A549 (cell line): ENCODE data around the gene LEUTX. TPM values are rescaled to one million over a fixed set of nuclear protein-coding genes. Genes with fewer than 3 reads are reported as not detected.

ENCODE experiments used
- ATAC-seq, 2 experiments: fragments of 200-7000 bp in 1 of 2; fragments of >200 bp in 1 of 2; cut with Nextera tagmentation in 1 of 2; cut with Tn5 transposase in 1 of 2; 3 replicates each; pipeline versions ENCODE4 v1.8.0 to v1.9.1; 2018 to 2020; ENCODE audit warnings: mild to moderate bottlenecking in 1 of 2, moderate library complexity in 1 of 2
- CTCF ChIA-PET: fragments of 300-600 bp; sonication (Branson Sonifier 250); formaldehyde crosslinking; extraction: SDS; loops from one replicate; lab custom pipeline; 2021; ENCODE audit warnings: antibody characterized with exemption, inconsistent platforms; lab: Yijun Ruan, JAX
- POLR2A ChIA-PET: fragments of 350-600 bp; formaldehyde crosslinking; extraction: SDS; loops from one replicate; lab custom pipeline; 2021; ENCODE audit warnings: antibody characterized with exemption, inconsistent platforms; lab: Yijun Ruan, JAX
- DNase-seq, 2 experiments: peaks; one replicate each; pipeline versions ENCODE4 v3.0.0 to v3.0.0-alpha.2; 2011 to 2016; ENCODE audit warnings: low read depth in 1 of 2, low spot score in 1 of 2
- FAIRE-seq: peaks from 2 replicates; lab custom pipeline; 2011; peaks lifted over from hg19 to GRCh38; lab: Jason Lieb, UNC
- H3K27ac ChIP-seq, 2 experiments: fragments of >200 bp; sonication (Bioruptor Twin); formaldehyde crosslinking; 3 replicates each; pipeline ENCODE4 v1.5.1; 2016 to 2017
- H3K4me1 ChIP-seq: fragments of >200 bp; sonication (Bioruptor Twin); formaldehyde crosslinking; 3 replicates; pipeline ENCODE4 v1.6.1; 2016
- H3K4me2 ChIP-seq: fragments of >200 bp; sonication (Bioruptor Twin); formaldehyde crosslinking; 3 replicates; pipeline ENCODE4 v1.6.1; 2016
- H3K4me3 ChIP-seq: fragments of >200 bp; sonication (Bioruptor Twin); formaldehyde crosslinking; 3 replicates; pipeline ENCODE4 v1.5.1; 2016
- H3K9me3 ChIP-seq: fragments of >200 bp; sonication (Bioruptor Twin); formaldehyde crosslinking; 3 replicates; pipeline ENCODE4 v1.6.1; 2016
- CBX2 ChIP-seq: fragments of 200-600 bp; sonication (generic); IDR thresholded peaks from 2 replicates; pipeline ENCODE4 v1.6.1; 2016; ENCODE audit warnings: low read depth, mild to moderate bottlenecking, borderline replicate concordance
- CEBPB ChIP-seq, 2 experiments: fragments of >200 bp in 1 of 2; sonication (Bioruptor Twin) in 1 of 2; formaldehyde crosslinking in 1 of 2; IDR thresholded peaks; 2 replicates each; pipeline ENCODE4 v1.6.1; 2012 to 2016
- EP300 ChIP-seq, 2 experiments: fragments of >200 bp; sonication (Bioruptor Twin); formaldehyde crosslinking; IDR thresholded peaks; 2 replicates in 1 of 2; 3 replicates in 1 of 2; pipeline ENCODE4 v1.6.1; 2016 to 2017
- HEYL ChIP-seq: fragments of 250-450 bp; sonication (Bioruptor Pico); IDR thresholded peaks from 2 replicates; pipeline ENCODE4 v1.8.0; 2021; ENCODE audit warnings: mild to moderate bottlenecking, moderate library complexity
- HOXB13 ChIP-seq: fragments of 250-450 bp; sonication (Bioruptor Pico); IDR thresholded peaks from 2 replicates; pipeline ENCODE4 v1.5.0; 2020; ENCODE audit warnings: low read depth, mild to moderate bottlenecking, moderate library complexity
- KDM5A ChIP-seq: fragments of 200-600 bp; sonication (generic); IDR thresholded peaks from 2 replicates; pipeline ENCODE4 v1.6.1; 2016; ENCODE audit warnings: antibody characterized with exemption, mild to moderate bottlenecking
- MAFK ChIP-seq: fragments of 450-650 bp; IDR thresholded peaks from 2 replicates; pipeline ENCODE4 v1.6.1; 2014; ENCODE audit not compliant: partially characterized antibody
- NPAS2 ChIP-seq: fragments of 250-450 bp; sonication (Bioruptor Pico); IDR thresholded peaks from 2 replicates; pipeline ENCODE4 v1.8.0; 2022; ENCODE audit warnings: mild to moderate bottlenecking, moderate library complexity, borderline replicate concordance
- POLR2A ChIP-seq: IDR thresholded peaks from 2 replicates; pipeline ENCODE4 v1.6.1; 2012; ENCODE audit warnings: mild to moderate bottlenecking, low read length
- POLR2AphosphoS2 ChIP-seq: conservative IDR thresholded peaks from 2 replicates; pipeline ENCODE4 v1.6.1; 2012; ENCODE audit warnings: low read length, improper control_type of control experiment, inconsistent platforms
- RARB ChIP-seq: fragments of 250-450 bp; sonication (Bioruptor Pico); IDR thresholded peaks from 2 replicates; pipeline ENCODE4 v1.8.0; 2021; ENCODE audit warnings: mild to moderate bottlenecking, moderate library complexity
- RNF2 ChIP-seq: fragments of 200-600 bp; sonication (generic); IDR thresholded peaks from 2 replicates; pipeline ENCODE4 v1.6.1; 2016; ENCODE audit warnings: low read depth, mild to moderate bottlenecking, antibody characterized with exemption, moderate library complexity, borderline replicate concordance
- TFCP2L1 ChIP-seq: fragments of 250-450 bp; sonication (Bioruptor Pico); IDR thresholded peaks from 2 replicates; pipeline ENCODE4 v1.5.0; 2021; ENCODE audit warnings: mild to moderate bottlenecking
- TP53 ChIP-seq: fragments of 250-450 bp; sonication (Bioruptor Pico); IDR thresholded peaks from 2 replicates; pipeline ENCODE4 v1.5.0; 2021; ENCODE audit warnings: mild to moderate bottlenecking, moderate library complexity
- ZC3H11A ChIP-seq: fragments of 450-650 bp; IDR thresholded peaks from 2 replicates; pipeline ENCODE4 v1.6.1; 2014; ENCODE audit warnings: antibody characterized with exemption, mild to moderate bottlenecking
- ZFP36 ChIP-seq: fragments of 450-650 bp; IDR thresholded peaks from 2 replicates; pipeline ENCODE4 v1.6.1; 2014; ENCODE audit warnings: borderline replicate concordance; ENCODE audit not compliant: partially characterized antibody
- ZNF302 ChIP-seq: fragments of 250-450 bp; sonication (Bioruptor Pico); IDR thresholded peaks from 2 replicates; pipeline ENCODE4 v1.9.0; 2021; ENCODE audit warnings: inconsistent platforms, mild to moderate bottlenecking, moderate library complexity
- WGBS: methylation state at CpG from one replicate; pipeline ENCODE4 v1.1.6; 2017; ENCODE audit errors: missing lambda C conversion rate; 5-methylcytosine and 5-hydroxymethylcytosine counted together
- polyA plus RNA-seq, 4 experiments: library from polyadenylated mRNA; depleted of rRNA in 3 of 4; stranded (reverse); fragments of >200 nt; fragmentation: RNase III in 1 of 4; extraction: RNeasy Plus Mini Kit Qiagen cat#74134 plus additional on column Dnase treatment in 1 of 4; gene quantifications; 2 replicates in 3 of 4; 3 replicates in 1 of 4; pipeline ENCODE4 v1.2.3, GENCODE V29; 2011 to 2017
- TF ChIP-seq, protein P1 (sequence below): fragments of 250-450 bp; sonication (Bioruptor Pico); IDR thresholded peaks from 2 replicates; pipeline ENCODE4 v1.5.0; 2021; ENCODE audit warnings: mild to moderate bottlenecking, moderate library complexity, borderline replicate concordance
- TF ChIP-seq, protein P2 (sequence below): fragments of 150-350 bp; IDR thresholded peaks from 2 replicates; pipeline ENCODE4 v1.6.1; 2014; ENCODE audit warnings: low read depth, mild to moderate bottlenecking, low read length

LEUTX gene
- polyA plus RNA-seq, 2 of the 4 experiments (the other 2 are of a cell fraction): not detected

DNA sequence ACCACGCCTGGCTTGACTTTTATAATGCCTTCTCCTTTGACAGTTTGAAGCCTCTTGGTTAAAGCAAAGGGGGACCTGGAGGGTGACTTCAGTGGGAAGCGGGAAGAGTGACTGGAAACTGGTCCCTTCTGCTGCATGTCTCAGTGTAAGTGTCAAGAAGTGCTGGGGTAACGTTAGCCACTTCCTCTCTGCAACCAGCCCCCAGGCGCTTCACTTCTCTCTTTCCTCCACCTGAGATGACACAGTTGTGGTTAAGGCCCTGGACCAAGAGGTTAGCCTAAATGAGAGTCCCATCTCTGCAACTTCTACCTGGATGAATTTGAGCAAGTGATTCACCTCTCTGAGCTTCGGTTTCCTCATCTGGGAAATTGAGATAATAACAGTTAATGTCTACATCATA, 16.3 kb downstream of the LEUTX start:
- ChIA-PET POLR2A (interaction anchor here (1.5 kb wide), 1 partner anchor 176 kb away, joined by 7 read pairs; the partner anchor contains the start of gene PSMC4), CTCF (interaction anchor here (0.6 to 7.0 kb wide), 15 partner anchors 8 to 510 kb away, joined by 3 to 95 read pairs (median 4); partner anchors contain the start of genes FBL and PSMC4)
- DNase-seq (no peak), FAIRE-seq (no peak), ATAC-seq (no peak)
- no peak overlapping the region for H3K27ac ChIP-seq
- WGBS: 45% methylated on average over 5 of the region's 5 CpGs
- H3K4me2 ChIP-seq: no peak overlapping the region
- TF ChIP-seq, protein P1, sequence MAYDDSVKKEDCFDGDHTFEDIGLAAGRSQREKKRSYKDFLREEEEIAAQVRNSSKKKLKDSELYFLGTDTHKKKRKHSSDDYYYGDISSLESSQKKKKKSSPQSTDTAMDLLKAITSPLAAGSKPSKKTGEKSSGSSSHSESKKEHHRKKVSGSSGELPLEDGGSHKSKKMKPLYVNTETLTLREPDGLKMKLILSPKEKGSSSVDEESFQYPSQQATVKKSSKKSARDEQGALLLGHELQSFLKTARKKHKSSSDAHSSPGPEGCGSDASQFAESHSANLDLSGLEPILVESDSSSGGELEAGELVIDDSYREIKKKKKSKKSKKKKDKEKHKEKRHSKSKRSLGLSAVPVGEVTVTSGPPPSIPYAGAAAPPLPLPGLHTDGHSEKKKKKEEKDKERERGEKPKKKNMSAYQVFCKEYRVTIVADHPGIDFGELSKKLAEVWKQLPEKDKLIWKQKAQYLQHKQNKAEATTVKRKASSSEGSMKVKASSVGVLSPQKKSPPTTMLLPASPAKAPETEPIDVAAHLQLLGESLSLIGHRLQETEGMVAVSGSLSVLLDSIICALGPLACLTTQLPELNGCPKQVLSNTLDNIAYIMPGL (CRISPR knock-in tag): no peak
- no peak for TF ChIP-seq ZC3H11A
- TF ChIP-seq POLR2A: no peak
- TF ChIP-seq ZFP36: no peak
- no peak for TF ChIP-seq ZNF302
- TF ChIP-seq CEBPB (IDR thresholded peaks at IDR 0.05): no peak
- no peaks in the 10 kb centered on the region for H3K4me1 ChIP-seq
- H3K9me3 ChIP-seq: no peaks in the 10 kb centered on the region; the same call in 2 of the 3 replicates
- H3K4me3 ChIP-seq: no peak overlapping the region

DNA sequence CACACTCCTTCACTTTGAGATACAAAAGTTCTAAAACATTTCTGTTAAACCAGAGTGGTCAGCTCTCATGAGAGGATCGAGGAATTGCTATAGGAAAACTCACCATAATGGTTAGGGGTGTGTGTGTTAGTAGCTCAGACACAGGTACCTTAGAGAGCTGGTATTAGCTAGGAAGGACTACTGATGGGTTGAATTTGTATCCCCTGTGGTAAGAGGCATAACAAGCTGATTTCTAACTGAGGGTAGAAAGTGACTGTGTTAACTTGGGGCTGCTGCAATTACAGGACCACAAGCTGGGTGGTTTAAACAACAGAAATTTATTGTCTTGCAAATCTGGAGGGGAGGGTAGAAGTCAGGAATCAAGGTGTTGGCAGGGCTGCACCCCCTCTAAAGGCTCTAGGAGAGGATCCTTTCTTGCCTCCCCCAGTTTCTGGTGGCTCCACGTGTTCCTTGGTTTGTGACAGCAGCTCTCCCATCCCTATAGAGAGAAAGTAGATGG, 17.4 kb downstream of the LEUTX start:
- H3K27ac ChIP-seq: no peak overlapping the region
- H3K4me3 ChIP-seq: no peak overlapping the region
- DNase-seq (no peak), ATAC-seq (no peak), FAIRE-seq (peak; percentile 67)
- TF ChIP-seq TFCP2L1: no peak
- TF ChIP-seq NPAS2 (CRISPR knock-in tag): no peak
- TF ChIP-seq CEBPB (IDR thresholded peaks at IDR 0.05): no peak
- H3K4me1 ChIP-seq: no peaks in the 10 kb centered on the region
- WGBS: 6% methylated on average over 2 of the region's 2 CpGs
- no peak overlapping the region for H3K4me2 ChIP-seq
- ChIA-PET POLR2A (interaction anchor here (0.6 to 1.0 kb wide), 3 partner anchors 38 to 137 kb away, joined by 4 to 6 read pairs (median 4); partner anchors contain the start of genes DYRK1B and FBL), CTCF (interaction anchor here (0.6 to 7.0 kb wide), 15 partner anchors 8 to 508 kb away, joined by 3 to 95 read pairs (median 3); partner anchors contain the start of gene PSMC4)
- no peaks in the 10 kb centered on the region for H3K9me3 ChIP-seq

DNA sequence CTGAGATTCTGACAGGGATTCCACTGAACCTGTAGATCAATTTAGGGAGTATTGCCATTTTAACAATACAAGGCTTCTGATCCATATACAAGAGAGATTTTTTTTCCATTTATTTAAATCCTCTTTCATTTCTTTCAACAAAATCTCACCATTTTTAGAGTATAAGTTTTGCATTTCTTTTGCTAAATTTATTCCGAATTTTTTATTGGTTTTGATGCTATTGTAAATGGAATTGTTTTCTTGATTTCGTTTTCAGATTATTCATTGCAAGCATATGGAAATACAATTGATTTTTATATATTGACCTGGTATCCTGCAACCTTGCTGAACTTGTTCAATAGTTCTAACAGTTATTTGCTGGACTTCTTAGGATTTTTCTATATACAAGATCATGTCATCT, 18.4 kb downstream of the LEUTX start:
- H3K9me3 ChIP-seq: no peaks in the 10 kb centered on the region
- no peak overlapping the region for H3K27ac ChIP-seq
- H3K4me3 ChIP-seq: no peak overlapping the region
- ATAC-seq: no peak
- DNase-seq: no peak
- no peak for TF ChIP-seq POLR2AphosphoS2
- TF ChIP-seq RNF2: peak; percentile 91; the same call in 1 of the 2 replicates
- no peak for TF ChIP-seq EP300 (IDR thresholded peaks at IDR 0.05)
- WGBS: 3% methylated on average over 2 of the region's 2 CpGs
- no peak for FAIRE-seq
- no peaks in the 10 kb centered on the region for H3K4me1 ChIP-seq
- ChIA-PET POLR2A (no interaction called here), CTCF (interaction anchor here (1.0 to 1.6 kb wide), 2 partner anchors 30 to 422 kb away, joined by 3 to 9 read pairs; no protein-coding TSS in a partner anchor)
- no peak overlapping the region for H3K4me2 ChIP-seq

DNA sequence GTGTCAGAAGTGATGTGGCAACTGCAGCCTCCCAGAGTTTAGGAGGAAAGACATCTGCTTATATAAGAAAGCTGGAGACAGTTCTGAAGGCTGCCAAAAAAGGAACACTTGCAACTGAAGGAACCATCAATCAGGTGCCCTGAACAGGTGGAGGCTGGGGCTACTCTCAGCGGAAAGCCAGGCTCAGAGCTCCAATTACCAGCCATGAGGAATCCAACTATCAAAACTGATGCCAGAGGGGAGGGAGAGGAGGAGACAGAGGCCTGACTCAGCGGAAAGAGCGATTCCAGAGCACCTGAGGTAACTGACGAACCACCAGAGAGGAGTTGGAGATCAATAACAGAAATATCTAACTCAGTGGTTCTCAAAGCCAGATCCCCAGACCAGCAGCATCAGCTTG, 24.3 kb downstream of the LEUTX start:
- ChIA-PET CTCF (interaction anchor here (1.0 to 6.6 kb wide), 13 partner anchors 10 to 425 kb away, joined by 3 to 84 read pairs (median 4); partner anchors contain the start of gene PSMC4), POLR2A (interaction anchor here (1.2 kb wide), 1 partner anchor 44 kb away, joined by 3 read pairs; no protein-coding TSS in a partner anchor)
- H3K27ac ChIP-seq: no peak overlapping the region
- no peak overlapping the region for H3K4me3 ChIP-seq
- ATAC-seq (peak; percentile 26 to 33; a peak in 2 of 6 replicates), FAIRE-seq (peak; percentile 72), DNase-seq (no peak)
- no peaks in the 10 kb centered on the region for H3K4me1 ChIP-seq
- peaks cover under 1% of the 10 kb centered on the region; the same call in 1 of the 3 replicates for H3K9me3 ChIP-seq
- 16% methylated on average over 4 of the region's 4 CpGs for WGBS
- TF ChIP-seq, protein P2, sequence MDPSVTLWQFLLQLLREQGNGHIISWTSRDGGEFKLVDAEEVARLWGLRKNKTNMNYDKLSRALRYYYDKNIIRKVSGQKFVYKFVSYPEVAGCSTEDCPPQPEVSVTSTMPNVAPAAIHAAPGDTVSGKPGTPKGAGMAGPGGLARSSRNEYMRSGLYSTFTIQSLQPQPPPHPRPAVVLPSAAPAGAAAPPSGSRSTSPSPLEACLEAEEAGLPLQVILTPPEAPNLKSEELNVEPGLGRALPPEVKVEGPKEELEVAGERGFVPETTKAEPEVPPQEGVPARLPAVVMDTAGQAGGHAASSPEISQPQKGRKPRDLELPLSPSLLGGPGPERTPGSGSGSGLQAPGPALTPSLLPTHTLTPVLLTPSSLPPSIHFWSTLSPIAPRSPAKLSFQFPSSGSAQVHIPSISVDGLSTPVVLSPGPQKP: no peak
- TF ChIP-seq TP53 (CRISPR knock-in tag): no peak
- no peak for TF ChIP-seq HOXB13 (CRISPR knock-in tag)
- TF ChIP-seq HEYL: no peak
- peak; percentile 80 for TF ChIP-seq MAFK
- no peak for TF ChIP-seq CBX2
- TF ChIP-seq KDM5A: no peak
- TF ChIP-seq RARB (CRISPR knock-in tag): no peak
- no peak overlapping the region for H3K4me2 ChIP-seq
